HCT116 (cell line): ENCODE measurements around the gene FCHO1. TPM values are rescaled to one million over a fixed set of nuclear protein-coding genes. Genes with fewer than 3 reads are reported as not detected.

Experiments
- ATAC-seq: fragments of 200-7000 bp; cut with Tn5 transposase; 2 replicates; pipeline ENCODE4 v1.9.1; 2020; ENCODE audit warnings: mild to moderate bottlenecking, moderate library complexity
- BruUV-seq: library from RNA; stranded (reverse); fragments of 400-500 nt; replicated peaks from 2 replicates; lab custom pipeline; 2021; lab: Mats Ljungman, UMichigan
- CTCF ChIA-PET: fragments of 300-600 bp; sonication (Branson Sonifier 250); formaldehyde crosslinking; loops from one replicate; lab custom pipeline; 2021; ENCODE audit warnings: antibody characterized with exemption; lab: Charles Lee
- POLR2A ChIA-PET: fragments of 300-600, 350-600 bp; sonication (Branson Sonifier 250); formaldehyde crosslinking; loops from one replicate; lab custom pipeline; 2021; ENCODE audit warnings: antibody characterized with exemption; lab: Charles Lee
- RAD21 ChIA-PET, 2 experiments: fragments of 300-600 bp; sonication (Branson Sonifier 250); formaldehyde crosslinking; loops; one replicate each; lab custom pipeline; 2023; ENCODE audit warnings: low total read pairs in 2 of 2; ENCODE audit not compliant: uncharacterized antibody in 2 of 2, unreplicated experiment in 2 of 2, low non-redundant PET in 1 of 2; lab: Charles Lee
- DNase-seq: peaks from one replicate; pipeline ENCODE4 v3.0.0-alpha.2; 2010; ENCODE audit warnings: low read depth, low spot score
- H2AFZ ChIP-seq: fragments of 200-600 bp; shearing (Covaris generic), sonication (generic); 2 replicates; pipeline ENCODE4 v1.6.1; 2017; ENCODE audit warnings: low read depth, mixed run types, mixed read lengths, antibody characterized with exemption, low read length; ENCODE audit not compliant: poor library complexity, severe bottlenecking
- H3K27ac ChIP-seq: 2 replicates; pipeline ENCODE4 v1.5.1; 2012; ENCODE audit warnings: low read depth, low read length
- H3K27me3 ChIP-seq: fragments of 200-600 bp; sonication (generic); 2 replicates; pipeline ENCODE4 v1.6.1; 2016; ENCODE audit warnings: mixed run types, low read length, mixed read lengths; ENCODE audit not compliant: insufficient read depth
- H3K36me3 ChIP-seq, 2 experiments: fragments of 200-500 bp in 1 of 2; fragments of 200-600 bp in 1 of 2; sonication (Bioruptor generic) in 1 of 2; sonication (generic) in 1 of 2; 2 replicates each; pipeline versions ENCODE4 v1.5.1 to v1.6.1; 2014 to 2016; ENCODE audit warnings: low read length in 2 of 2, inconsistent platforms in 1 of 2, mixed read lengths in 1 of 2, mixed run types in 1 of 2; ENCODE audit not compliant: insufficient read depth in 2 of 2, control insufficient read depth in 1 of 2
- H3K4me1 ChIP-seq, 2 experiments: fragments of 200-600 bp in 1 of 2; sonication (generic) in 1 of 2; 2 replicates each; pipeline versions ENCODE4 v1.5.1 to v1.6.1; 2012 to 2017; ENCODE audit warnings: low read length in 2 of 2, inconsistent platforms in 1 of 2, mild to moderate bottlenecking in 1 of 2, mixed read lengths in 1 of 2, mixed run types in 1 of 2, moderate library complexity in 1 of 2; ENCODE audit not compliant: insufficient read depth in 2 of 2, control insufficient read depth in 1 of 2
- H3K4me2 ChIP-seq: fragments of 200-600 bp; sonication (generic); 2 replicates; pipeline ENCODE4 v1.6.1; 2017; ENCODE audit warnings: mixed run types, low read length, mixed read lengths
- H3K4me3 ChIP-seq, 2 experiments: fragments of 200-600 bp in 1 of 2; sonication (generic) in 1 of 2; replicated peaks in 1 of 2; 2 replicates each; pipeline ENCODE4 v1.5.1; 2011 to 2016; ENCODE audit warnings: low read length in 2 of 2, control low read depth in 1 of 2, low read depth in 1 of 2, mild to moderate bottlenecking in 1 of 2, mixed read lengths in 1 of 2, mixed run types in 1 of 2
- H3K79me2 ChIP-seq: fragments of 200-600 bp; sonication (generic); 2 replicates; pipeline ENCODE4 v1.6.1; 2017; ENCODE audit warnings: mild to moderate bottlenecking, mixed run types, low read length, moderate library complexity, mixed read lengths; ENCODE audit not compliant: insufficient read depth
- H3K9ac ChIP-seq: fragments of 200-600 bp; sonication (generic); 2 replicates; pipeline ENCODE4 v1.6.1; 2016; ENCODE audit warnings: low read length, mixed read lengths
- H3K9me2 ChIP-seq: fragments of 200-600 bp; sonication (generic), shearing (Covaris generic); 2 replicates; pipeline ENCODE4 v1.6.1; 2017; ENCODE audit warnings: mixed run types, mild to moderate bottlenecking, moderate library complexity; ENCODE audit not compliant: insufficient read depth
- H3K9me3 ChIP-seq, 2 experiments: fragments of 200-500 bp in 1 of 2; fragments of 200-600 bp in 1 of 2; sonication (Bioruptor generic) in 1 of 2; sonication (generic) in 1 of 2; 2 replicates each; pipeline ENCODE4 v1.6.1; 2014 to 2017; ENCODE audit warnings: low read length in 2 of 2, mixed read lengths in 2 of 2, inconsistent platforms in 1 of 2, low read depth in 1 of 2, mild to moderate bottlenecking in 1 of 2, mixed run types in 1 of 2, moderate library complexity in 1 of 2; ENCODE audit not compliant: control insufficient read depth in 1 of 2, insufficient read depth in 1 of 2
- H4K20me1 ChIP-seq: fragments of 200-600 bp; sonication (generic), shearing (Covaris generic); 2 replicates; pipeline ENCODE4 v1.6.1; 2017; ENCODE audit warnings: mixed run types, mild to moderate bottlenecking, moderate library complexity; ENCODE audit not compliant: insufficient read depth
- CBX3 ChIP-seq: IDR thresholded peaks from 2 replicates; pipeline ENCODE4 v1.6.1; 2012; ENCODE audit warnings: low read depth
- CEBPB ChIP-seq: IDR thresholded peaks from 2 replicates; pipeline ENCODE4 v1.6.1; 2012; ENCODE audit warnings: low read depth
- ELF1 ChIP-seq: IDR thresholded peaks from 2 replicates; pipeline ENCODE4 v1.6.1; 2012; ENCODE audit warnings: low read depth, borderline replicate concordance
- EZH2phosphoT487 ChIP-seq: fragments of 200-600 bp; IDR thresholded peaks from 2 replicates; pipeline ENCODE4 v1.6.1; 2018; ENCODE audit warnings: antibody characterized with exemption, borderline replicate concordance
- JUND ChIP-seq: IDR thresholded peaks from 2 replicates; pipeline ENCODE4 v1.6.1; 2012
- POLR2A ChIP-seq: IDR thresholded peaks from 2 replicates; pipeline ENCODE4 v1.7.0; 2011; ENCODE audit warnings: borderline replicate concordance; ENCODE audit not compliant: insufficient read depth, insufficient read length; ENCODE audit errors: extremely low read depth
- POLR2AphosphoS5 ChIP-seq: IDR thresholded peaks from 2 replicates; pipeline ENCODE4 v1.6.1; 2011; ENCODE audit warnings: mild to moderate bottlenecking, low read depth, low read length, moderate library complexity
- RAD21 ChIP-seq: IDR thresholded peaks from 2 replicates; pipeline ENCODE4 v1.6.1; 2012; ENCODE audit warnings: low read depth, mild to moderate bottlenecking
- SIN3A ChIP-seq: IDR thresholded peaks from 2 replicates; pipeline ENCODE4 v1.6.1; 2012; ENCODE audit warnings: low read depth
- SP1 ChIP-seq: IDR thresholded peaks from 2 replicates; pipeline ENCODE4 v1.6.1; 2012; ENCODE audit warnings: low read depth
- SRF ChIP-seq: IDR thresholded peaks from 2 replicates; pipeline ENCODE4 v1.6.1; 2012; ENCODE audit warnings: low read depth
- TCF7L2 ChIP-seq: IDR thresholded peaks from 2 replicates; pipeline ENCODE4 v1.7.0; 2011; ENCODE audit warnings: borderline replicate concordance, inconsistent platforms; ENCODE audit not compliant: insufficient read depth, insufficient read length; ENCODE audit errors: extremely low read depth
- YY1 ChIP-seq: IDR thresholded peaks from 2 replicates; pipeline ENCODE4 v1.6.1; 2011; ENCODE audit warnings: low read length, low read depth, moderate library complexity, mild to moderate bottlenecking; ENCODE audit not compliant: insufficient replicate concordance; ENCODE audit errors: extremely low read depth
- ZFX ChIP-seq: fragments of 450-650 bp; IDR thresholded peaks from 2 replicates; pipeline ENCODE4 v1.6.1; 2017
- ZNF274 ChIP-seq: fragments of 200-500 bp; sonication (Bioruptor generic); IDR thresholded peaks from 2 replicates; pipeline ENCODE4 v1.6.1; 2014; ENCODE audit warnings: mild to moderate bottlenecking, low read depth, low read length, inconsistent platforms
- intact Hi-C: fragments of 100-400 bp; cut with micrococcal nuclease; formaldehyde crosslinking; loops from 2 replicates; pipeline ENCODE4 v1.10.0; 2022
- total RNA-seq: library from RNA; stranded (reverse); gene quantifications from one replicate; pipeline ENCODE4 v1.2.1, GENCODE V29; 2021; ENCODE audit not compliant: unreplicated experiment
- TF ChIP-seq, protein P1 (sequence below): IDR thresholded peaks from 2 replicates; pipeline ENCODE4 v1.6.1; 2012
- TF ChIP-seq, protein P2 (sequence below): IDR thresholded peaks from 2 replicates; pipeline ENCODE4 v1.6.1; 2012
- TF ChIP-seq, protein P3 (sequence below): IDR thresholded peaks from 2 replicates; pipeline ENCODE4 v1.6.1; 2011; ENCODE audit warnings: mild to moderate bottlenecking, low read length, moderate library complexity; ENCODE audit not compliant: insufficient replicate concordance; ENCODE audit errors: extremely low read depth

The FCHO1 gene
- total RNA-seq, 1 experiment from 2014 or later, result 28.1 TPM

DNA sequence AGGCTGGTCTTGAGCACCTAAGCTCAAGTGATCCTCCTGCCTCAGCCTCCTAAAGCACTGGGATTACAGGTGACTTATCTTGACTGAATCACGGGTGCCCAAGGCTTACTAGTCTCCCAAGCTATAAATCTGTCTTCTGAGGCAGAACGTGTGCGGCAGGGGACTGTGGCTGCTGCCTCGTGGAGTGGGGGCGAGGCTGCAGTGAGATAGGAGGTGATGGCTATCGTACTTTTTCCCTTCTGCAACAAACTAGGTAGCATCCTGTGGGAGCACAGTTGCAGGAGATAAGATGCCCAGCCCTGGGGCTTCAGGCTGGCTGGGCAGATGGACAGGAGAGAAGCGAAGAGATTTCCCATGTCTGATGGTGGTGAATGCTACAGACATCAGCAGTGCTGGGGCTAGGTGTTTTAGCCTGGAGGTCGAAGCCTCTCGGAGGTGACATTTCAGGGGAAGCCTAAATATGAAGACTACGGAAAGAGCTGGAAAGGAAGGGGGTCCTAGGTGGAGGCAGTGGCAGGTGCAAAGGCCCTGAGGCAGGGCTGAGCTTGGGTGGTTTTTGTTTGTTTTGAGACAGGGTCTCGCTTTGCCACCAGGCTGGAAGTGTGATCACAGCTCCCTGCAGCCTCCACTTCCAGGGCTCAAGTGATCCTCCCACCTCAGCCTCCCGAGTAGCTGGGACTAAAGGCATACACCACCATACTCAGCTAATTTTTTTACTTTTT, 51.0 kb downstream of the FCHO1 start:
- Histone ChIP-seq H4K20me1 (no peaks in the 10 kb centered on the region), H2AFZ (no peak overlapping the region), H3K4me1 (peaks cover 12 to 44% of the 10 kb centered on the region in 2 experiments), H3K4me3 (no peak overlapping the region), H3K9me2 (no peaks in the 10 kb centered on the region), H3K36me3 (no peaks in the 10 kb centered on the region), H3K9me3 (no peaks in the 10 kb centered on the region), H3K27ac (no peak overlapping the region), H3K4me2 (no peak overlapping the region), H3K27me3 (no peaks in the 10 kb centered on the region), H3K9ac (no peak overlapping the region), H3K79me2 (peaks cover 30% of the 10 kb centered on the region; the same call in 1 of the 2 replicates)
- TF ChIP-seq ELF1 (no peak), CBX3 (no peak), POLR2A (no peak), EZH2phosphoT487 (no peak), TCF7L2 (no peak), ZNF274 (no peak), JUND (no peak), YY1 (no peak), SIN3A (no peak), CEBPB (no peak), RAD21 (no peak), POLR2AphosphoS5 (no peak), SRF (no peak), SP1 (no peak), ZFX (no peak)
- TF ChIP-seq, protein P1, sequence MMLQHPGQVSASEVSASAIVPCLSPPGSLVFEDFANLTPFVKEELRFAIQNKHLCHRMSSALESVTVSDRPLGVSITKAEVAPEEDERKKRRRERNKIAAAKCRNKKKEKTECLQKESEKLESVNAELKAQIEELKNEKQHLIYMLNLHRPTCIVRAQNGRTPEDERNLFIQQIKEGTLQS, result no peak
- TF ChIP-seq, protein P2, sequence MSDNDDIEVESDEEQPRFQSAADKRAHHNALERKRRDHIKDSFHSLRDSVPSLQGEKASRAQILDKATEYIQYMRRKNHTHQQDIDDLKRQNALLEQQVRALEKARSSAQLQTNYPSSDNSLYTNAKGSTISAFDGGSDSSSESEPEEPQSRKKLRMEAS, result no peak
- TF ChIP-seq, protein P3, sequence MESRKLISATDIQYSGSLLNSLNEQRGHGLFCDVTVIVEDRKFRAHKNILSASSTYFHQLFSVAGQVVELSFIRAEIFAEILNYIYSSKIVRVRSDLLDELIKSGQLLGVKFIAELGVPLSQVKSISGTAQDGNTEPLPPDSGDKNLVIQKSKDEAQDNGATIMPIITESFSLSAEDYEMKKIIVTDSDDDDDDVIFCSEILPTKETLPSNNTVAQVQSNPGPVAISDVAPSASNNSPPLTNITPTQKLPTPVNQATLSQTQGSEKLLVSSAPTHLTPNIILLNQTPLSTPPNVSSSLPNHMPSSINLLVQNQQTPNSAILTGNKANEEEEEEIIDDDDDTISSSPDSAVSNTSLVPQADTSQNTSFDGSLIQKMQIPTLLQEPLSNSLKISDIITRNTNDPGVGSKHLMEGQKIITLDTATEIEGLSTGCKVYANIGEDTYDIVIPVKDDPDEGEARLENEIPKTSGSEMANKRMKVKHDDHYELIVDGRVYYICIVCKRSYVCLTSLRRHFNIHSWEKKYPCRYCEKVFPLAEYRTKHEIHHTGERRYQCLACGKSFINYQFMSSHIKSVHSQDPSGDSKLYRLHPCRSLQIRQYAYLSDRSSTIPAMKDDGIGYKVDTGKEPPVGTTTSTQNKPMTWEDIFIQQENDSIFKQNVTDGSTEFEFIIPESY, result no peak
- ChIA-PET RAD21 (interaction anchor here in 1 of 2 experiments (0.6 kb wide), 1 partner anchor 28 kb away, joined by 3 read pairs; no protein-coding TSS in a partner anchor), POLR2A (interaction anchor here (1.1 kb wide), 1 partner anchor 57 kb away, joined by 5 read pairs; the partner anchor contains the start of gene RPL18A), CTCF (no interaction called here)
- no peak for ATAC-seq
- BruUV-seq, result no TSS peak
- no peak for DNase-seq
- intact Hi-C loops, result no loop called here
